Upper lobe of right lung (tissue), 1 donor: ENCODE results near the gene FHIT. TPM values are rescaled to one million over a fixed set of nuclear protein-coding genes. Genes with fewer than 3 reads are reported as not detected.

Experiments used
- ATAC-seq: fragments of 200-7000 bp; cut with Tn5 transposase; one replicate; pipeline ENCODE4 v1.9.1; 2020; ENCODE audit warnings: mild to moderate bottlenecking, moderate library complexity
- DNase-seq: peaks from one replicate; pipeline ENCODE4 v3.0.0-alpha.2; 2020
- H3K27ac ChIP-seq: fragments of 200-600 bp; one replicate; pipeline ENCODE4 v1.8.0; 2022
- H3K27me3 ChIP-seq: fragments of 200-600 bp; one replicate; pipeline ENCODE4 v1.8.0; 2022; ENCODE audit warnings: mild to moderate bottlenecking
- H3K36me3 ChIP-seq: fragments of 200-600 bp; one replicate; pipeline ENCODE4 v1.8.0; 2022
- H3K4me1 ChIP-seq: fragments of 200-600 bp; one replicate; pipeline ENCODE4 v1.8.0; 2022
- H3K4me3 ChIP-seq: fragments of 200-600 bp; one replicate; pipeline ENCODE4 v1.8.0; 2022; ENCODE audit warnings: mild to moderate bottlenecking
- H3K9me3 ChIP-seq: fragments of 200-600 bp; one replicate; pipeline ENCODE4 v1.8.0; 2022
- intact Hi-C: fragments of 100-400 bp; cut with DNase I; formaldehyde crosslinking; loops from one replicate; pipeline ENCODE4 v1.11.0; 2022
- total RNA-seq: library from RNA; stranded (reverse); fragmentation: NEBNext Ultra II Directional; extraction: Animal tissue kit (Norgen Biotek cat#: 25700); gene quantifications from one replicate; pipeline ENCODE4 v1.2.1, GENCODE V29; 2021
- TF ChIP-seq, protein P1 (sequence below): fragments of 200-600 bp; IDR thresholded peaks from one replicate; pipeline ENCODE4 v1.8.0; 2022; ENCODE audit warnings: antibody characterized with exemption
- donor health status: DM: no; HTN: yes; CAD: no; lungs with severe emphysema.

The FHIT gene
- total RNA-seq, 1 donor from 2014 or later, result 9.6 TPM

DNA sequence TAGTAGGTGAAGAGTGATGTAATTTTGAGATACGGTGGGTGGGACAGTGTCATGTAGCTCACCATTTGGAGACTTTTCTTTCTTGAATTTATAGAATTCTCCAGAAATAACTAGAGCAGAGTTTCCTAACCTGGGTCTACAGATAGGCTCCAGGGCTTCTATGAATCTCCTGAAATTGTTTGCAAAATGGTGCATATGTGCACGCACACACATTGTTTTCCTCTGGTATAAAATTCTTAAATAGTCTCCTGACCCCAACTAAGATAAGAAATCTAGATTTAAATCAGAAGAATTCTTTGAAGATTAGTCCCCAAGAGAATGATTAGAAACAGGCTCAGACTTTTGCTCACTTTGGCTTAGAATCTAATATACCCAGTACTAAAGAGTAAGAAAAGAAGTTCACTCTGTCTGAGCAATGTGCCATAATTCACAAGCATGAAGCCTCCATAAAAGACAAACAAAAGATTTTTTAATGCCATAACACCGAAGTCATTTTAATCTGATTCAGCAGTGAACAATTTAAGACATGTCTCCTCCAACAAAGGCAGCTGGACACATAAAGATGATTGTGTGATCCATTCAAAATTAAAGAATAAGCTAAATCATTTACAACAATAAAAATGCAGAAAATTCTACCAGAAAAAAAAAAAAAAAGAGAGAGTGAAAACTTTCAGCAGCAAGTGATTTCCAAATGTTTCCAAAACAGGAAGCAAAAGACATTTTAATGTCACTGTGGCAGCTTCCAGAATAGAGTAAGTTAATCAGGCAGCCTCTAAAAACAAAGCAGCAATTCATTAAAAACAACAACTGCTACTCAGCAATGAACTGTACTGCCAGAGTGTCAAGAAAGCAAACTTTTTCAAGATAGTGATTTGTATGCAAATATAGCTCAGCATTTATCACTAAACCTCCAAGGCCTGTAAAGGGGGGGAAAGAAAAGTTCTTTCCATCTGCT is 1225.9 kb downstream of the FHIT start:
- no peak for ATAC-seq

DNA sequence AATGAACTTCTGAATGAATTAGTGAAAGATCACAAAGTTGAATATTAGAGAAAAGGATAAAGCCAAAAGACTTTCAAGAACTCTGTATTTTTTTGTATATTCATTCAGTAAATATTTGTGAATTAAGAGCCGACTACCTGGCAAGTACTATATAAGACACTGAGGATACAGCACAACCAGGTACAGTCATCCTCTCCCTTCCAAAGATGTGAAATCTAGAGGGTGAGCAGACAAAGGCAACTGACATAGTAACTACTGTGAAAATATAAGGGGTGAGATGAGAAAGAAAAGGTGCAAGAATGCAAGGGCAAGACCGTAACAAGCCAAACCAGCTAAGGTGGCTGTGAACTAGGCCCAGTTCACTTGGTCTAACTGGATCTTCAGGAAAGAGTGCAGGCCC is 1226.9 kb downstream of the FHIT start:
- Histone ChIP-seq H3K9me3 (no peaks in the 10 kb centered on the region), H3K4me1 (no peaks in the 10 kb centered on the region), H3K4me3 (no peak overlapping the region), H3K27me3 (no peaks in the 10 kb centered on the region), H3K36me3 (no peaks in the 10 kb centered on the region), H3K27ac (no peak overlapping the region)
- intact Hi-C loops, result no loop called here
- TF ChIP-seq, protein P1, sequence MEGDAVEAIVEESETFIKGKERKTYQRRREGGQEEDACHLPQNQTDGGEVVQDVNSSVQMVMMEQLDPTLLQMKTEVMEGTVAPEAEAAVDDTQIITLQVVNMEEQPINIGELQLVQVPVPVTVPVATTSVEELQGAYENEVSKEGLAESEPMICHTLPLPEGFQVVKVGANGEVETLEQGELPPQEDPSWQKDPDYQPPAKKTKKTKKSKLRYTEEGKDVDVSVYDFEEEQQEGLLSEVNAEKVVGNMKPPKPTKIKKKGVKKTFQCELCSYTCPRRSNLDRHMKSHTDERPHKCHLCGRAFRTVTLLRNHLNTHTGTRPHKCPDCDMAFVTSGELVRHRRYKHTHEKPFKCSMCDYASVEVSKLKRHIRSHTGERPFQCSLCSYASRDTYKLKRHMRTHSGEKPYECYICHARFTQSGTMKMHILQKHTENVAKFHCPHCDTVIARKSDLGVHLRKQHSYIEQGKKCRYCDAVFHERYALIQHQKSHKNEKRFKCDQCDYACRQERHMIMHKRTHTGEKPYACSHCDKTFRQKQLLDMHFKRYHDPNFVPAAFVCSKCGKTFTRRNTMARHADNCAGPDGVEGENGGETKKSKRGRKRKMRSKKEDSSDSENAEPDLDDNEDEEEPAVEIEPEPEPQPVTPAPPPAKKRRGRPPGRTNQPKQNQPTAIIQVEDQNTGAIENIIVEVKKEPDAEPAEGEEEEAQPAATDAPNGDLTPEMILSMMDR, result no peak
- ATAC-seq, result no peak
- no peak for DNase-seq

More for the DNA sequence above, 1225.9 kb downstream of the FHIT start:
- Histone ChIP-seq H3K4me1 (no peaks in the 10 kb centered on the region), H3K27me3 (no peaks in the 10 kb centered on the region), H3K9me3 (no peaks in the 10 kb centered on the region), H3K4me3 (no peak overlapping the region), H3K36me3 (no peaks in the 10 kb centered on the region), H3K27ac (no peak overlapping the region)
- TF ChIP-seq, protein P1, result no peak
- no peak for DNase-seq
- intact Hi-C loops, result no loop called here

DNA sequence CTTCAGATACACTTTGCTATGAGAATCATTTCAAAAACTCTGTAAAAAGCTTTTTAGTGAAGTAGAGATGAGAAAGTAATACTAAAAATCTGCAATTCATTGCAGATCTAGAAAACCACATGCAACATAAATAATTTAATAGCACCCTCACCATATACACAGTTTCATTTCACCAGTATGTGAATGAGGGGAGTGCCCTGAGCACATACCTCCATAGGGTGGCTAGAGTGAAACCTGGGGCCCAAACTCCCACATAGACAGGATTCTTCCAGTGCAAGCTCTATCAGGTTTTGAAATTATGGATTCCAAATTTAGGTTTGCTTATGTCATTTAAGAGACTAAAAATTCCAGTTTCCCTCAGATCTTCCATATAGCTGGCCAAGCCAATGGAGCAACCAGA is 1228.1 kb downstream of the FHIT start:
- DNase-seq (no peak), ATAC-seq (no peak)
- Histone ChIP-seq H3K27ac (no peak overlapping the region), H3K36me3 (no peaks in the 10 kb centered on the region), H3K4me3 (no peak overlapping the region), H3K4me1 (no peaks in the 10 kb centered on the region), H3K27me3 (no peaks in the 10 kb centered on the region), H3K9me3 (no peaks in the 10 kb centered on the region)
- intact Hi-C loops, result no loop called here
- TF ChIP-seq, protein P1, result no peak

DNA sequence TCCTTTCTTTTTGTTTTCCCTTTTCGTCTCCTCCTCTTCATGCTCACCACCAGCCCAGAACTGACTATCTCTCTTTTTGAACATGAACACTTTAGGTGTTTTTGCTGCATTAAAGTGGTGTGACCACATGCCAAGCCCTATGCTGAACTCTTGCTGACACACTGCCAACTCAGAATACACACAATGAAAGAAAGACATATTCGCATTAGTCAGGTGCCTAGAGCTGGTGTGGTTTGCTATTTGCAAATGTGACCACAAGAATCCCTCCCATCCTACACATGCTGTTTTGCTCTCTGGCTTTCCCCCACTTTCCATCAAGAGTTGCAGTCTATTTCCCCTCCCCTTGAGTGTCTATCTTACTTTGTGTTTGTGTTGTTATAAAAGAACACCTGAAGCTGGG is 1233.6 kb downstream of the FHIT start:
- peak; percentile 44 for ATAC-seq
- Histone ChIP-seq H3K27me3 (no peaks in the 10 kb centered on the region), H3K4me1 (no peaks in the 10 kb centered on the region), H3K9me3 (no peaks in the 10 kb centered on the region), H3K36me3 (no peaks in the 10 kb centered on the region), H3K4me3 (no peak overlapping the region), H3K27ac (no peak overlapping the region)
- no peak for DNase-seq
- TF ChIP-seq, protein P1, result no peak
- intact Hi-C loops, result no loop called here

DNA sequence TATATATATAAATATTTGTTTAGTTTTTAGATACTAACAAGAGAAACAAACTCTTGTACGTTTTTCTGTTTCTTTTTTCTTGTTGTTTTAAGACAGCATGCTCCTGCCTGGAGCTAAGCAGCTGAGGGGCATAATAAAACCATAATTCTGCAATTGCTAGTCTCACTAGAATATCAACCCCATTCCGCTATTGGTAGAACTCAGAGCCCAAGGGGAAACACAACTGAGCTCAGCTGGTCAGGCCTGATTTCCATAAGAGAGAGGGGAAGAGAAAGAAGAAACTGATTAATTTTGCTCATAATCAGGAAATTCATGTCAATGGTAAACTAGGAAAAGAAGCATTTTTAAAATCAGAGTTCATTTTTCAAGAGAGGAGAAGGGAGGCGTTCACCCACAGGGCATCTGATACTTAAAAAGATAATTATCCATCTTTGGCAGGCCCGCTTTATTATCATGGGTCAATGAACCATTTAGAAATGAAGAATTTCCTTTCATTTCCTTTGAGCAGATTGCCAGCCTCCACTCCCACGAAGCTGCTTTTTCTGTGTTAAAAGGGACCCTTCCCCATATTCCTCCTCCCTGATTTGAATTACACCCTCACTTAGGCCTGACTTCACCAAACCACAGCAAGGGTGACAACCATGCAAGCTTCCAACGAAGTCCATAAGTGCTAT is 1236.1 kb downstream of the FHIT start:
- no peak for ATAC-seq
- Histone ChIP-seq H3K9me3 (no peaks in the 10 kb centered on the region), H3K27ac (no peak overlapping the region), H3K27me3 (no peaks in the 10 kb centered on the region), H3K4me1 (no peaks in the 10 kb centered on the region), H3K4me3 (no peak overlapping the region), H3K36me3 (no peaks in the 10 kb centered on the region)
- DNase-seq, result no peak
- intact Hi-C loops, result no loop called here
- TF ChIP-seq, protein P1, result no peak
